KMS-11 (cell line): ENCODE measurements around the gene LAMB2.

Experiments
- H2AFZ ChIP-seq: fragments of 200-600 bp; sonication (generic); 2 replicates; pipeline ENCODE4 v1.6.1; 2016; ENCODE audit warnings: antibody characterized with exemption, mixed run types, low read depth
- H3K27ac ChIP-seq: fragments of 200-600 bp; sonication (generic); 2 replicates; pipeline ENCODE4 v1.6.1; 2016; ENCODE audit warnings: mild to moderate bottlenecking, mixed run types
- H3K27me3 ChIP-seq: fragments of 200-600 bp; sonication (generic); 2 replicates; pipeline ENCODE4 v1.6.1; 2017; ENCODE audit warnings: mild to moderate bottlenecking, low read depth, mixed run types, moderate library complexity; ENCODE audit not compliant: insufficient read depth
- H3K36me3 ChIP-seq: fragments of 200-600 bp; sonication (generic); 2 replicates; pipeline ENCODE4 v1.6.1; 2017; ENCODE audit warnings: mild to moderate bottlenecking, mixed run types; ENCODE audit not compliant: insufficient read depth
- H3K4me1 ChIP-seq: fragments of 200-600 bp; sonication (generic); 2 replicates; pipeline ENCODE4 v1.6.1; 2016; ENCODE audit warnings: mild to moderate bottlenecking, low read depth, mixed run types; ENCODE audit not compliant: poor library complexity, severe bottlenecking
- H3K4me2 ChIP-seq: fragments of 200-600 bp; sonication (generic); 2 replicates; pipeline ENCODE4 v1.7.0; 2016; ENCODE audit warnings: mild to moderate bottlenecking, mixed run types
- H3K4me3 ChIP-seq: fragments of 200-600 bp; sonication (generic); IDR thresholded peaks from 2 replicates; pipeline ENCODE4 v1.6.1; 2017; ENCODE audit warnings: low read depth, low read length, mixed read lengths; ENCODE audit not compliant: insufficient read depth
- H3K79me2 ChIP-seq: fragments of 200-600 bp; sonication (generic); 2 replicates; pipeline ENCODE4 v1.6.1; 2016; ENCODE audit warnings: low read depth, mixed run types; ENCODE audit not compliant: insufficient read depth
- H3K9ac ChIP-seq: fragments of 200-600 bp; sonication (generic); 2 replicates; pipeline ENCODE4 v1.6.1; 2016; ENCODE audit warnings: mild to moderate bottlenecking, mixed run types
- H4K20me1 ChIP-seq: fragments of 200-600 bp; sonication (generic); 2 replicates; pipeline ENCODE4 v1.6.1; 2016; ENCODE audit warnings: mild to moderate bottlenecking, mixed run types; ENCODE audit not compliant: insufficient read depth
- CTCF ChIP-seq: fragments of 200-600 bp; sonication (generic); conservative IDR thresholded peaks from 2 replicates; pipeline ENCODE4 v1.6.1; 2017; ENCODE audit warnings: low read depth, mild to moderate bottlenecking, antibody characterized with exemption, low read length, moderate library complexity, mixed read lengths

The LAMB2 gene

DNA sequence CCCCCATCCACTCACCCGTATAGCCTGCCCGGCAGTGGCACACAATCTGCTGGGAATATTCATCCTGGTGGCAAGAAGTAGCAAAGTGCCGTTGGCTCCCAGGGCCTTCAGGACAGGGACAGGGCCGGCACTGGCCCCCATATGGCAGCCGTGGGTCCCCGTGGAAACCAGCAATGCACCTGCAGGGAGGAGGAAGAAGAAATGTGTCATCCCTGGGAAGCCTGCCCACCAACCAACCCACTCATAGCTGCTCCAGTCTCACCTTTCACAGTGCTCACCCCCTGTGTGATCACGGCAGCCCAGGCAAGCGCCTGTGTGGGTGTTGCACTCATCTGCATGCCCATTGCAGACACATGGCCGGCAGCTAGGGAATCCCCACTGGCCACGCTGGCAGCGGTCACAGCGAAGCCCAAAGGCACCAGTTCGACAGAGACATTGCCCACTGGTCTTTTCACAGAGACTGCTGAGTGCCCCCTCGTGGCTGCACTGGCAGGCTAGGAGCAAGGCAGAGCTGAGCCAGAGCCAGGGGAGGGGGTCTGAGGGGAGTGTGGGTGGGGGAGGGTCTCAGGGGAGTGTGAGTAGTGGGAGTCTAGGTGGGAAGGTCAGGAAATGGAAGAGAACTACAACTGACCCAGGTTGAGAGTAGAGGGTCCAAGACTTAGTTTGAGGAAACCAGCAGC is 7.7 kb downstream of the LAMB2 start:
- Histone ChIP-seq H3K9ac (no peak overlapping the region), H3K4me2 (no peak overlapping the region), H3K79me2 (0 out of 2 replicates have a peak, but pooled peaks cover under 1% of the 10 kb centered on the region), H3K4me1 (peaks cover 4% of the 10 kb centered on the region), H3K36me3 (no peaks in the 10 kb centered on the region), H4K20me1 (no peaks in the 10 kb centered on the region), H3K27me3 (no peaks in the 10 kb centered on the region), H3K4me3 (no peak overlapping the region), H2AFZ (no peak overlapping the region), H3K27ac (no peak overlapping the region)
- no peak for TF ChIP-seq CTCF

GRCh38 chr3:49124203-49124602 is 8.6 kb downstream of the LAMB2 start:
- H3K27ac ChIP-seq = no peak overlapping the region
- no peak overlapping the region for H3K4me3 ChIP-seq
- peaks cover 10% of the 10 kb centered on the region; the same call in 1 of the 2 replicates for H3K79me2 ChIP-seq
- no peak for TF ChIP-seq CTCF
- H3K9ac ChIP-seq = no peak overlapping the region
- H3K27me3 ChIP-seq = no peaks in the 10 kb centered on the region
- H3K4me2 ChIP-seq = no peak overlapping the region
- H3K4me1 ChIP-seq = peaks cover 4% of the 10 kb centered on the region
- no peak overlapping the region for H2AFZ ChIP-seq
- H4K20me1 ChIP-seq = no peaks in the 10 kb centered on the region
- H3K36me3 ChIP-seq = no peaks in the 10 kb centered on the region

DNA sequence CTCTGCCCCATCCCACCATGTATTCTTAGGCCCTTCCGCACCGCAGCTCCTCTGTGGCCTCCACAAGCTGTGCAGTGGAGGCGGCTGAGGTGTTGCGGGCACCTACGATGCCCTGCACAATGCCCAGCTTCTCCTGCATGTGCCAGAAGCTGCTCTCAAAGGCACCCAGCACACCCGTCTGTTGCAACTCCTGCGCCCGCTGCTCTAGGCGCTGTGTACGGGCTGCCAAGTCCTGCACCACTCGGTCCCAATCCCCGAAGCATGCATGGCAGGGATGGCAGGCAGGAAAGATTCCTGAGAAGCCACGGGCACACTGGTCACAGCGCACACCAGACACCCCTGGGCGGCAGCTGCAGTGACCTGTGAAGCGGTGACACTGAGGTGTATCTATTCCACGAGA is 9.2 kb downstream of the LAMB2 start:
- peaks cover 12% of the 10 kb centered on the region; the same call in 1 of the 2 replicates for H3K79me2 ChIP-seq
- H3K4me1 ChIP-seq = peaks cover 4% of the 10 kb centered on the region
- H3K4me3 ChIP-seq = no peak overlapping the region
- TF ChIP-seq CTCF = no peak
- H3K36me3 ChIP-seq = no peaks in the 10 kb centered on the region
- no peak overlapping the region for H2AFZ ChIP-seq
- no peak overlapping the region for H3K27ac ChIP-seq
- H3K4me2 ChIP-seq = no peak overlapping the region
- no peak overlapping the region for H3K9ac ChIP-seq
- no peaks in the 10 kb centered on the region for H4K20me1 ChIP-seq
- no peaks in the 10 kb centered on the region for H3K27me3 ChIP-seq

DNA sequence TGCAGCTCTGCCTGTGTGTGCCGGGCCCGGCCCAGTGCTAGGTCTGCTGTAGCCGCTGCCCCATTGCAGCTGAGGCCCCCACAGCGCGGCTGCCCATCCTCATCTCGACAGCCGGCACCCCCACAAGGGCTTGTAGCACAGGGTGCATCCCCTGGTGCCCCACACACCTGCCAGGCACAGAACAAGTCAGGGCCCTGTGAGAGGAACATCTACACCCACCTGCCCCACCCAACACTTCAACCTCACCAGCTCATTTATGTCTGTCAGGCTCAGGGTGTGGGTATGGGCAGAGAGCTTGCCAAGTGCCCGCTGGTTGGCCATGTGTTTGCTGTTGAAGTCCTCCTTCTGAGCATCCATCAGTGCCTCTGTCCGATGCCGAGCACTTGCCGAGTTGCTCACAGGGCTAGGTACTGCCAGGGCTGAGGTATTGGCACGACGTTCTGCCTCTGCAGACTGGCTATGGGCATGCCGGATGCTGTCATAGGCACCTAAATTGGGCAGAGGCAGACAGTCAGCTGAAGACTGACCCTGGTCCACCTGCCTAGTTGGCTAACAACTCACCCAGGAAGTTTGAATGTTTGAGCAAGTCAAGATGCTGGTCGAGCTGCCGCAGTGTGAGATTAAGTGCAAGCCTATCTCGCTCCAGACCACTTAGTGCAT is 9.8 kb downstream of the LAMB2 start:
- H4K20me1 ChIP-seq = no peaks in the 10 kb centered on the region
- no peak for TF ChIP-seq CTCF
- no peak overlapping the region for H3K4me3 ChIP-seq
- no peak overlapping the region for H3K4me2 ChIP-seq
- H3K9ac ChIP-seq = no peak overlapping the region
- H3K27me3 ChIP-seq = no peaks in the 10 kb centered on the region
- peaks cover 12% of the 10 kb centered on the region; the same call in 1 of the 2 replicates for H3K79me2 ChIP-seq
- peaks cover 4% of the 10 kb centered on the region for H3K4me1 ChIP-seq
- no peak overlapping the region for H2AFZ ChIP-seq
- no peak overlapping the region for H3K27ac ChIP-seq
- H3K36me3 ChIP-seq = no peaks in the 10 kb centered on the region
